PFSK-1 (cell line): Measurements from ENCODE around the gene OR6Q1.
A peak's percentile ranks its signal among the peaks of the same experiment; 100 is the strongest.

Experiments
- FOXP2 ChIP-seq: optimal IDR thresholded peaks from 2 replicates; pipeline ENCODE3; 2011; ENCODE audit warnings: borderline replicate concordance, control low read depth, inconsistent platforms; ENCODE audit not compliant: insufficient read depth; ENCODE audit errors: extremely low read length, extremely low read depth
- POLR2AphosphoS5 ChIP-seq: IDR thresholded peaks from 2 replicates; pipeline ENCODE4 v1.6.1; 2012; ENCODE audit warnings: low read depth, mild to moderate bottlenecking, control low read depth, low read length, moderate library complexity
- SIN3A ChIP-seq: IDR thresholded peaks from 2 replicates; pipeline ENCODE4 v1.6.1; 2012; ENCODE audit warnings: mild to moderate bottlenecking, low read length, moderate library complexity, borderline replicate concordance; ENCODE audit not compliant: insufficient read depth
- TAF1 ChIP-seq: IDR thresholded peaks from 2 replicates; pipeline ENCODE4 v1.6.1; 2012; ENCODE audit warnings: low read length, control low read depth, borderline replicate concordance; ENCODE audit not compliant: insufficient read depth
- TF ChIP-seq, protein P1 (sequence below), 2 experiments: IDR thresholded peaks; 2 replicates each; pipeline versions ENCODE4 v1.6.1 to v1.8.0; 2011 to 2012; ENCODE audit warnings: low read depth in 2 of 2, low read length in 2 of 2, control low read depth in 1 of 2, inconsistent platforms in 1 of 2, mild to moderate bottlenecking in 1 of 2, moderate library complexity in 1 of 2; ENCODE audit not compliant: insufficient read depth in 1 of 2

The OR6Q1 gene

DNA sequence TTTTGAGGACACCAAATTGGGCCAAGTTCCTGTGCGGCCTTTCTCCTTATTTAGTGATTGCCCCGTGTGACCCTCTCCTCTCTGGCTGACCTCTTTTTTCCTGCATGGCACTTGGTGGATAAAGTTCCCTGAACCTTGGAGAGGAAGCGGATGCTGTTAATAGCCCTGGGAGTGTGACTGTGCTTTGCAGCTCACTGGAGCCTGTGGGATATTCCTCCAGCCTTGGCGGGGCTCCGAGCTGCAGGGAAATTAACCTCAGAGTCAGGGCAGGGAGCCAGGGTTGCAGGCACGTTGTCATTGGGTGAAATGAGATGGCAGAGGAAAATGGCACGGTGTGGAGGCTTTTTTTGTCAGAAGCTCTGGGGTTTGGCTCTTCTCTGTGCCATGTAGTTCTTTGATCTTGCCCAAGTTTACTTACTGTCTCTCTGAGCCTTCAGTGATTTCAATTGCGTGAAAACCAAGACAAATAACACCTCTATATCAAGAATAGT, 6.1 kb upstream of the OR6Q1 start:
- TF ChIP-seq, protein P1, sequence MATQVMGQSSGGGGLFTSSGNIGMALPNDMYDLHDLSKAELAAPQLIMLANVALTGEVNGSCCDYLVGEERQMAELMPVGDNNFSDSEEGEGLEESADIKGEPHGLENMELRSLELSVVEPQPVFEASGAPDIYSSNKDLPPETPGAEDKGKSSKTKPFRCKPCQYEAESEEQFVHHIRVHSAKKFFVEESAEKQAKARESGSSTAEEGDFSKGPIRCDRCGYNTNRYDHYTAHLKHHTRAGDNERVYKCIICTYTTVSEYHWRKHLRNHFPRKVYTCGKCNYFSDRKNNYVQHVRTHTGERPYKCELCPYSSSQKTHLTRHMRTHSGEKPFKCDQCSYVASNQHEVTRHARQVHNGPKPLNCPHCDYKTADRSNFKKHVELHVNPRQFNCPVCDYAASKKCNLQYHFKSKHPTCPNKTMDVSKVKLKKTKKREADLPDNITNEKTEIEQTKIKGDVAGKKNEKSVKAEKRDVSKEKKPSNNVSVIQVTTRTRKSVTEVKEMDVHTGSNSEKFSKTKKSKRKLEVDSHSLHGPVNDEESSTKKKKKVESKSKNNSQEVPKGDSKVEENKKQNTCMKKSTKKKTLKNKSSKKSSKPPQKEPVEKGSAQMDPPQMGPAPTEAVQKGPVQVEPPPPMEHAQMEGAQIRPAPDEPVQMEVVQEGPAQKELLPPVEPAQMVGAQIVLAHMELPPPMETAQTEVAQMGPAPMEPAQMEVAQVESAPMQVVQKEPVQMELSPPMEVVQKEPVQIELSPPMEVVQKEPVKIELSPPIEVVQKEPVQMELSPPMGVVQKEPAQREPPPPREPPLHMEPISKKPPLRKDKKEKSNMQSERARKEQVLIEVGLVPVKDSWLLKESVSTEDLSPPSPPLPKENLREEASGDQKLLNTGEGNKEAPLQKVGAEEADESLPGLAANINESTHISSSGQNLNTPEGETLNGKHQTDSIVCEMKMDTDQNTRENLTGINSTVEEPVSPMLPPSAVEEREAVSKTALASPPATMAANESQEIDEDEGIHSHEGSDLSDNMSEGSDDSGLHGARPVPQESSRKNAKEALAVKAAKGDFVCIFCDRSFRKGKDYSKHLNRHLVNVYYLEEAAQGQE (IDR thresholded peaks at IDR 0.05; ENCODE audit: insufficient read depth in 1 of 2, low read depth in 2 of 2, low read length in 2 of 2): 0 out of 4 replicates have a peak, but pooled peaks of 1 of the 2 experiments have one; percentile 17
- TF ChIP-seq SIN3A (no peak), TAF1 (no peak)

DNA sequence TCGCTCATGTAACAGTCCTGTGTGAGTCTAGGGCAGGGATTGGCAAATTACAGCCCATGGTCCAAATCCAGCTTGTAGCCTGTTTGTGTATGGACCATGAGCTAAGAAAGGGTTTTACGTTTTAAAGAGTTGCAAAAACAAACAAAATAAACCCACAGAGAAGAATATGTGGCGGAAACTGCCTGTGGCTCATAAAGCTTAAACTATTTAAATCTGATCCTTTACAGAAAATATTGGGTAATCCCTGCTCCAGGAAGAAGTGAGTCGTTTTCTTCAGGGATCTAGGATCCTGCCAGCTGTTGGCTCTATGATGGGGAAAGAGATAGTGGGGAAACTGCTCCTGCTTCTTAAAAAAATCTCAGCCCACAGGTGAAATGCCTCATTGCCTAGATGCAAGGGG, 3.4 kb upstream of the OR6Q1 start:
- no peak for TF ChIP-seq POLR2AphosphoS5
- no peak for TF ChIP-seq TAF1
- TF ChIP-seq SIN3A: no peak
- TF ChIP-seq, protein P1 (IDR thresholded peaks at IDR 0.05; ENCODE audit: insufficient read depth in 1 of 2, low read depth in 2 of 2, low read length in 2 of 2): no peak
- TF ChIP-seq FOXP2: no peak

DNA sequence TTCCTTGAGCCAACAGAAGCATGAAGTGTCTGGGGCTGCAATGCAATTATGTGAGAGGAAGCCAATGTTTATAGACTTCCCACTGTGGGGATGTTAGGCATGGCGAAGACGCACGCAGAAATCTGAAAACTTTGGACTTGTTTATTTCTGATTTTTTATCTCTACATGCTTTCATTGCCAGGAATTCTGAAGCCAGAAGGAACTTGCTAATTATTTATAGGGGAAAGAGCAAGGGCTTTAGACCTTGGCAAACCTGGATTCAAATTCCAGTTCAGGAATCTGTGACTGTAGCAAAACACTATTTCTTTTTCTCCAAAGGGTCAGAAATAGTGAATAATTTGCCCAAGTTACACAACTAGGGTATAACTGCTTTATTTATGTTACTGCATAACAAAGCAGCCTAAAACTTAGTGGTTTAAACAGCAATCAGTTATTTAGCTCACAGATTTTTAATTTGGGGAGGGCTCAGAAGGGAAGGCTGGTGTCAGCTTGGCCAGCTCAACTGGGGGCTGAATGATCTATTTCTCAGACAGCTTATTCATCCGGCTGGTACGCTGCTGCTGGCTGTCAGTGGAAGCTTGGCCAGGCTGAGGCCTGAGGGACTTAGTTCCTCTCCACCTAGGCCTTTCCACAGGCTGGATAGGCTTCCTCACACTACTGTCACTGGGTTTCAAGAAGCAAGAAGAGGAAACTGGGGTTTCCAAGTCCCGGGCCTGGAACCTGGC, 1.9 kb upstream of the OR6Q1 start:
- TF ChIP-seq POLR2AphosphoS5 (no peak), TAF1 (no peak), FOXP2 (no peak), SIN3A (no peak)
- TF ChIP-seq, protein P1 (IDR thresholded peaks at IDR 0.05; ENCODE audit: insufficient read depth in 1 of 2, low read depth in 2 of 2, low read length in 2 of 2): no peak

DNA sequence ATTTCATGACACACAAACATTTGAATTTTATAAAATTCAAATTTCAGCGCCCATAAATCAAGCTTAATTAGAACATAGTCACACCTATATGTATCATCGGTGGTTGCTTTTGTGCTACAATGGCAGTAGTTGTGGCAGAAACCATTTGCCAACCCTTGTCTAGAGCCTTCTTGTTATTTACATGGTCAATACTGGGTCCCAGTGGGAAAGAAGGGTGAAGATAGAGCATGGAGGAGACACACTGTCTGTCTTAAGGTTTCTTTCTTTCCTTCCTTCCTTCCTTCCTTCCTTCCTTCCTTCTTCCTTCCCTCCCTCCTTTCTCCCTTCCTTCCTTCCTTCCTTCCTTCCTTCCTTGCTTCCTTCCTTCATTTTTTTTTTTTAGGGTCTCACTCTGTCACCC, 3.7 kb downstream of the OR6Q1 start:
- TF ChIP-seq, protein P1 (IDR thresholded peaks at IDR 0.05; ENCODE audit: insufficient read depth in 1 of 2, low read depth in 2 of 2, low read length in 2 of 2): no peak
- no peak for TF ChIP-seq SIN3A
- no peak for TF ChIP-seq POLR2AphosphoS5
- TF ChIP-seq TAF1: no peak
- TF ChIP-seq FOXP2: no peak

DNA sequence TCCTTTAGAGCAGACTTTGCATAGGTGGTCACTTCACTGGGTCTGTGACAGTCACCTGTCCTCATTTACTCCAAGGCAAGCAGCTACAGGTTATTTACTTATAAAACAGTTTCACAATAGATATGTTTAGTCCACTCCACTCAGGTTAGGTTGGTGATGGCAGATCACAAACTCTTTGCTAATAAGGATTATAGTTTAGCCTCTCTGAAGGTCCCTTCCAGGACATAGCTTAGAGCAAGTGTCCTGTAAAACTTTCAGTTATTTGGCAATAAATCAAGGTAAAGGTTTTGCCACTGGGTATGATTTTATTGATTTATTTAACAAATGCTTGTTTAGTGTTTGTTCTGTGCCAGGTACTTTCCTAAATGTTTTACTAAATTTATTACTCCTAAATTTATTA, 8.8 kb downstream of the OR6Q1 start:
- TF ChIP-seq TAF1 (no peak), FOXP2 (no peak), SIN3A (no peak), POLR2AphosphoS5 (no peak)
- TF ChIP-seq, protein P1 (IDR thresholded peaks at IDR 0.05; ENCODE audit: insufficient read depth in 1 of 2, low read depth in 2 of 2, low read length in 2 of 2): no peak
